ENCODE results near the gene SLC8A1.

Gene SLC8A1

DNA sequence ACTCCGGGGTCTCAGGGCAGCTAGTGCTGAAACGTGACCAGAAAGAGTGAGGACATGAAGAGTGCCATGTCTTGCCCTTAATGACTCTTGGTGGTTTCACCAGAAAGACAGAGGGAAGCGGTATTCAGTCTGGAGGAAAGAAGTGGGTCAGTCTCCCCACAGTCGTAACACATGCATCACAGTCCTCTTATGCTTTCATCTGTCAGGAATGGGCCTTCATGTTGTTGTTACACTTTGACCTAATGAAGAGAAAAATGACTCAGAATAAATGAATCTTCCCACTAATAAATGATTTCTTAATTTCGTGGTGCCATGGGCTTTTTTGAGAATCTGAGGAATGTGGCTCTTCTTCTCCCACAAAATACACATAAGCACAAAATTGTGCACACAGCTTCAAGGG lies 103.2 kb downstream of the SLC8A1 start:
- DNase-seq: no peak

- DNase-seq: no peak
Measured at GRCh38 chr2:40348038-40348437, 103.9 kb downstream of the SLC8A1 start.

DNA sequence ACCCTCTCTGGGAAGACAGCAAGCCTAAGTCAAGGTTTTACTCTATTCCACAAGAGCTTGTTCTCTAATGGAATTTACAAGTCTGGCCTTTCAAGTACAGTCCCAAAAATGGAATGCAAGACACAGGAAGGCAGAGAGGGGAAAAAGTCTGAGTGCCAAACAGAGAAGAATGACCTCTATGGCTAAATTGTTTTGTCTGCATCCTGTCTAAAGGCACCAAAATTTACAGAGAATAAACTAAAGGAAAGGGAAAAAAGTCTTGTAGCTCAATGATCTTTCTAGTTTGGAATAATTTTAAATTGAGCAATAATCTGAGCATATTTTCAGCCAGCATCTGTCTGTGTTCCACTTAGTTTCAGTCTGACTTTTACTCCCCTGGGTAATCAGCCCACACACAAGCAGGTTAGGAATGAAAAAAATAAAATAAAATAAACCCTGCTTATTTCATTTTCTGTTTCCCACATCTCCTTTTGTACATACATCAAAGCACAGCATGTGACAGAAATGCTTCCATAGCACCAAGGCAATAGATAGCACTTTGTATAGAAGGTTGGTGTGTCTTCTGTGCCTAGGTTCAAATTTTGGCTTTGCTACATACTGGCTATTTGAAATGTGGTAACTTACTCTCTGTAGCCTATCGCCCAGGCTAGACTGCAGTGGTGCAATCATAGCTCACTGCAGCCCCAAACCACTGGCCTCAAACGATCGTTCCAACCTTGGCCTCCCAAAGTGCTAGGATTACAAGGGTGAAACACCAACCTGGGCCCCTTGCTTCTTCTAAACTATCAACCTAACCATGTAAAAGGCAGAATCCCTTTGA lies 105.1 kb downstream of the SLC8A1 start:
- no peak for DNase-seq

- no peak for DNase-seq
Measured at GRCh38 chr2:40344364-40344763, 107.5 kb downstream of the SLC8A1 start.

DNA sequence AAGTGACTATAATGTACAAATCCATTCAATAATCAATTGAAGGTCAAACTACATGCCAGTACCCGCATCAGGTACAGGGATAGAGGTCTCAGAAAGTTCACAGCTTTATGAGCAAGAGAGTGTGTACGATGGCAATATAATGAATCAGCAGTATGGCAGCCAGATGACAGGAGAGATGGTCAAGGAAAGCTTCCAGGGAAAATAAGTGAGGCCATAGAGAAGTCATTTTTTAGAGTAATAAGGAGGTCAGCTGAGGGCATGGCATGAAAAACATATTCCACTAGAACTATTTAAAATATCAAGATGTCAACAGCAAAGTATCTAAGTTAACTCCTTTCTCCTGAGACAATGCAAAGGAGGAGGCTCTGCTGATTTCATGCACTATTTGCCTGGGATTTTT lies 108.0 kb downstream of the SLC8A1 start:
- DNase-seq: no peak

GRCh38 chr2:40341198-40341597 lies 110.7 kb downstream of the SLC8A1 start:
- DNase-seq: no peak

GRCh38 chr2:40339026-40339425 lies 112.9 kb downstream of the SLC8A1 start:
- DNase-seq: no peak

GRCh38 chr2:40332191-40332826 lies 119.6 kb downstream of the SLC8A1 start:
- DNase-seq: no peak

DNA sequence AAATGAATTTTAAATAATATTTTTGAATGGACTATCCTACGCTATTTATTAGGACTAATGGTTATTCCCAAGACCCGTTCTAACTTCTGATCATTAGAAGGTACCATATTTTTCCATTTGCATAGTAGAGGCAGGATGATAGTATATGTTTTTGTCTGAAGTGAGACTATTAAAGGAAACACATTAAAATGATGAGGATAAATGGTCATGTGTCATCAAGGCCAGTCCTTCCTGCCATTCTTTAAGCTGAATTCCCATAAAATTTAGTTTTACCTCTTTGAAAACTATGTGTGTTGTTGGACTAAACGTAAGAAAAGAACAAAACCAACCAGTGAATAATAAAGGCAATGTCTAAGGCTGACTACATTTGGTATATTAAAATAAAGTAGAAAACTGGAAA lies 121.8 kb downstream of the SLC8A1 start:
- no peak for DNase-seq

GRCh38 chr2:40329739-40330030 lies 122.2 kb downstream of the SLC8A1 start:
- DNase-seq: no peak

DNA sequence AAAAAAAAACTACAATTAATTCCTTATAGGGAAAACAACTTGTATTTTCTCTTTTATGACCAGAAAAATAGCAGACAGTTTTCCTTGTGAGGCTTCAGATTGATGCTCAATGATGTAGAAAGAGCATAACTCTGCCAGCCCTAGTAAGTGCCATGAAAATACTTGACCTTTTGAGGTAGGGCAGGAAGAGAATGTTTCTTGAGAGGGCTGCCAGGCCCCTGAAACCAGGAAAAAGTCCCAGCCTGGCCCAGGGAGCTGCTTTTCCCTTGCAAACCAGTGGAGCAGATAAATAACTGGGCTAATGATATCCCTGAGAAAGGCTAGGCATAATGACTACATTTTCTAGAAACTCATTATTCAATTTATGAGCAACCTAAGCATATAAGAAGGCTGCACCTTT lies 126.8 kb downstream of the SLC8A1 start:
- DNase-seq: no peak

- no peak for DNase-seq
Measured at GRCh38 chr2:40324656-40325055, 127.2 kb downstream of the SLC8A1 start.

- DNase-seq: no peak
Measured at GRCh38 chr2:40321822-40322221, 130.1 kb downstream of the SLC8A1 start.

- no peak for DNase-seq
Measured at GRCh38 chr2:40321016-40321623, 130.8 kb downstream of the SLC8A1 start.

DNA sequence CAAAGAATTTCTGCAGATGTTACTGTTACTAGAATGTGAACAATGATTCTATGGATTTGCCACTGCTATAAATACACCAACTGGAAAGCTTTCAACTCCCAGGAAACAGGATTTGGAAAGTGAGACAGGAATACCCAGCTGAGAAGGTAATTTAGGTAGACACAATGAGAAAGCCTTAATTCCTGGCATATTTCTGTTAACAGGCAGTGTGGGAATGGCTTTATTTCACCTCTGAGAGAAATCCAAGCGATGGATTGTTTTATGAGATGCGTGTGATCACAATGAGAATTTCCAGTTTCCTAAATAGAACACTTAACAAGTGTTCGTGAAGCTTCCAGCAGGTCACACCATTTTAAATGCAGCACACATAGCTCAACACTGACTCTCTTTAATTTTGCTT lies 133.0 kb downstream of the SLC8A1 start:
- DNase-seq: no peak

- no peak for DNase-seq
Measured at GRCh38 chr2:40317761-40318160, 134.1 kb downstream of the SLC8A1 start.

GRCh38 chr2:40317046-40317445 lies 134.8 kb downstream of the SLC8A1 start:
- DNase-seq: no peak

DNA sequence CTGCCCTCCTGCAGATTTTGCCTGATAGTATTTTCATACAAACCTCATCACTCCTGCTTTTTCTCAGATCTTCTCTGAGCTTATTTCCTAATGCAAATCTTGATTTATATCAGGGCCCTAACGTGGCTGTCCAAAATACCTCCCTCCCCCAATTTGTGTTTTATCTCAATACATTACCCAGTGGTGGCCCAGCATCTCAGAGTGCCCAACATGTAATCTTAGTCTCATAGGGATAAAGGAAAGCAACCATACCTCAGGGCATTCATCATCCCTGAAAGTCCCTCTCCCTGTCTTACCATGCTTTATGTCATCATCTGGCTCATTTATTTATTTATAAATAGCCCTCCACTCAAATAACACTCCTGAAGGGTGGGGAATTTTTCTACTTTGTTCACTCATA lies 135.3 kb downstream of the SLC8A1 start:
- DNase-seq: no peak

GRCh38 chr2:40315683-40316082 lies 136.2 kb downstream of the SLC8A1 start:
- DNase-seq: no peak

- no peak for DNase-seq
Measured at GRCh38 chr2:40311026-40311425, 140.9 kb downstream of the SLC8A1 start.

DNA sequence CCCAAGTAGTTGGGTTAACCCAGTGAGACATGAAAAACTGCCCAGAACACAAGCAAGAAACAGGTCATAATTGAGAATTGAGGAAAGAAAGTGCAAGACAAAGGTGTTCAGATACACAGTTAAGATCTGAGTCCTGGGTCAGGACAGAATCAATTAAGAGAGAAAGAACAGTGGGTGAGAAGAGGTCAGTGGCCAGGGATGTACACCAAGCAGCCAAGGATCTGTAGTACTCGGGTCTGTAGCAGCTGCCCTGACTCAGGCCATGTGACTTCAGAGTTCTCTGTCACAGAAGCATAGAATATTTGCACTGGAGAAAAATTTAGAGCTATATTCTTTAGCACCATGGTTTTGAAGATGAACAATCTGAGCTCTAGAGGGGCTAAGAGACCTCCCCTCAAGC lies 141.6 kb downstream of the SLC8A1 start:
- no peak for DNase-seq

GRCh38 chr2:40304340-40304739 lies 147.6 kb downstream of the SLC8A1 start:
- DNase-seq: no peak

DNA sequence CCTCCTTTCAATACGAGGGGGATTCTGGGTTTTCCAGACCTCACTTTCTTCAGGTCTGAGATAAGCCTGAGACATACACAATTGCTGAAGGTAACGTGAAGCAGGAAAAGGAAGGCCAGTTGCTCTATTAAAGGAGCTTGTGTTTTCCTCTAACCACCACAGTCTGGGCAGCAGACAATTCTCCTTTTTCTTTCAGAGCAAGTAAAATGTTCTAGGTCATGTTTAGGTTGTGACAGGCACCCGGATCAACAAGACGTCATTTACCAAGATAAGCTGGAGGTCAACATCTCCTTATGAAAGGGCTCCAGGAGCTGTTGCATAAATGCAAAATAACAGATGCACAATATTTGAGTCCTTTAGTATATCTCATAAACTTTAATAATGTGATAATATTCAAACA lies 148.1 kb downstream of the SLC8A1 start:
- no peak for DNase-seq

DNA sequence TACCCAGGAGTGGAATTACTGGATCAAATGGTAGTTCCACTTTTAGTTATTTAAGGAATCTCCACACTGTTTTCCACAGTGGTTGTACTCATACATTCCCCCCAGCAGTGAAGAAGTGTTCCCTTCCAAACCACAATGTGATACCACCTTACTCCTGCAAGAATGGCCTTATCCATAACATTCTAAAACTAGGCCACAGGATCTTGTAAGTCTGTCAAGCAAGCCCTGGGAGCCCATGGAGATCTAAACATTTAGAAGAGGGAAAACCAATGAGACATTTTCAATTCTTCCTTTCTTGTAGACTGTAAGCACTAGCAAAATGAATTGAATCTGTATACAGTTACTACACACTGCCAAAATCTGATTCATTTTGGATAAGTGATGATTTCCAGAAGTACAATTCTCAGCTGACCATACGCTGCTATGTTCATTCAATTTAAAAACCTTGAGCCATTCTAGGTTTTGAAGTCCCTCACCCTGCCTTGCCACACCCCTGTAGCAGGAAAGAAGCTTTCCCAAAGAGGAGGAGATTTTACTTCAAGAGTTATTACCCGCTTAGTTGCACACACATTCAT lies 149.1 kb downstream of the SLC8A1 start:
- DNase-seq: no peak

Measured in CD4-positive, alpha-beta T cell treated with Interleukin-21 for 1 hour (primary cell).